EL (cell line): ENCODE data around the gene UBE3B.
"Not testable (repeated sequence)": the region's sequence is repeated elsewhere in the genome, so short reads cannot be mapped to it uniquely, and the experiment has no call there.

ENCODE experiments used
- DNase-seq: peaks from one replicate; pipeline ENCODE4 v3.0.0-alpha.2; 2016

The UBE3B gene

GRCh38 chr12:109477185-109477962 is at the start of gene UBE3B, which contains the start of gene KCTD10:
Gene UBE3B (plus strand): TSS chr12:109477634. CDS start chr12:109483552, 5,918 bp downstream.
Gene KCTD10 (minus strand): TSS chr12:109477300. CDS start chr12:109477262, 38 bp downstream.
- DNase-seq, result peak; percentile 89

GRCh38 chr12:109428037-109428629 is 49.3 kb upstream of the UBE3B start:
- DNase-seq, result peak; percentile 73

- DNase-seq, result not testable (repeated sequence)
These were observed 48.6 kb upstream of the UBE3B start for GRCh38 chr12:109428804-109429203.

GRCh38 chr12:109430244-109430643 is 47.2 kb upstream of the UBE3B start:
- no peak for DNase-seq

- DNase-seq, result no peak
These were observed 45.0 kb upstream of the UBE3B start for GRCh38 chr12:109432431-109432830.

- peak; percentile 65 for DNase-seq
These were observed 44.6 kb upstream of the UBE3B start for GRCh38 chr12:109432842-109433304.

GRCh38 chr12:109433618-109434017 is 43.8 kb upstream of the UBE3B start:
- no peak for DNase-seq

GRCh38 chr12:109434582-109434981 is 42.9 kb upstream of the UBE3B start:
- DNase-seq, result no peak

- DNase-seq, result no peak
These were observed 41.8 kb upstream of the UBE3B start for GRCh38 chr12:109435428-109436187.

GRCh38 chr12:109436188-109436560 is 41.3 kb upstream of the UBE3B start:
- DNase-seq, result no peak

- no peak for DNase-seq
These were observed 38.3 kb upstream of the UBE3B start for GRCh38 chr12:109439181-109439580.

- not testable (repeated sequence) for DNase-seq
These were observed 37.5 kb upstream of the UBE3B start for GRCh38 chr12:109439951-109440350.

GRCh38 chr12:109440851-109441490 is 36.5 kb upstream of the UBE3B start:
- DNase-seq, result no peak

- no peak for DNase-seq
These were observed 33.6 kb upstream of the UBE3B start for GRCh38 chr12:109443794-109444193.

- no peak for DNase-seq
These were observed 33.2 kb upstream of the UBE3B start for GRCh38 chr12:109444259-109444658.

- peak; percentile 48 for DNase-seq
These were observed 32.2 kb upstream of the UBE3B start for GRCh38 chr12:109445191-109445609.

- no peak for DNase-seq
These were observed 30.6 kb upstream of the UBE3B start for GRCh38 chr12:109446869-109447268.

- no peak for DNase-seq
These were observed 30.0 kb upstream of the UBE3B start for GRCh38 chr12:109447482-109447881.

GRCh38 chr12:109448272-109448671 is 29.2 kb upstream of the UBE3B start:
- no peak for DNase-seq

- no peak for DNase-seq
These were observed 28.6 kb upstream of the UBE3B start for GRCh38 chr12:109448707-109449390.

GRCh38 chr12:109449845-109450532 is 27.4 kb upstream of the UBE3B start:
- DNase-seq, result no peak

- no peak for DNase-seq
These were observed 26.5 kb upstream of the UBE3B start for GRCh38 chr12:109450980-109451379.
